SK-N-SH (cell line): ENCODE measurements around the gene AGAP1. TPM values are rescaled to one million over a fixed set of nuclear protein-coding genes. Genes with fewer than 3 reads are reported as not detected.

Experiments
- CTCF ChIA-PET: fragments of 300-600, 350-600 bp; formaldehyde crosslinking; extraction: SDS; loops from one replicate; lab custom pipeline; 2021; lab: Yijun Ruan, JAX
- POLR2A ChIA-PET: fragments of 350-600 bp; sonication (Branson Sonifier 250); formaldehyde crosslinking; extraction: SDS; loops from one replicate; lab custom pipeline; 2020; ENCODE audit warnings: antibody characterized with exemption, inconsistent platforms; lab: Yijun Ruan, JAX
- DNase-seq: peaks from one replicate; pipeline ENCODE4 v3.0.0; 2012
- H2AFZ ChIP-seq: fragments of 200-600 bp; sonication (generic); 2 replicates; pipeline ENCODE4 v1.8.1; 2016; ENCODE audit warnings: antibody characterized with exemption, mild to moderate bottlenecking, low read depth
- H3F3A ChIP-seq: fragments of 200-600 bp; sonication (generic); replicated peaks from 2 replicates; pipeline ENCODE3; 2016; ENCODE audit warnings: antibody characterized with exemption, mild to moderate bottlenecking; ENCODE audit not compliant: insufficient read depth
- H3K27ac ChIP-seq, 2 experiments: fragments of 200-500 bp in 1 of 2; fragments of 200-600 bp in 1 of 2; sonication (Bioruptor generic) in 1 of 2; sonication (generic), shearing (Covaris generic) in 1 of 2; 2 replicates each; pipeline versions ENCODE4 v1.5.1 to v1.6.1; 2014 to 2016; ENCODE audit warnings: low read depth in 2 of 2, inconsistent platforms in 1 of 2, low read length in 1 of 2, mild to moderate bottlenecking in 1 of 2, mixed read lengths in 1 of 2
- H3K27me3 ChIP-seq: fragments of 200-600 bp; sonication (generic), shearing (Covaris generic); 2 replicates; pipeline ENCODE4 v1.6.1; 2016; ENCODE audit warnings: mixed run types; ENCODE audit not compliant: insufficient read depth
- H3K36me3 ChIP-seq, 2 experiments: fragments of 200-500 bp in 1 of 2; fragments of 200-600 bp in 1 of 2; sonication (Bioruptor generic) in 1 of 2; sonication (generic) in 1 of 2; replicated peaks in 1 of 2; 2 replicates each; pipeline versions ENCODE3 to v1.5.1; 2014 to 2016; ENCODE audit warnings: low read length in 1 of 2, mild to moderate bottlenecking in 1 of 2; ENCODE audit not compliant: insufficient read depth in 2 of 2, control insufficient read depth in 1 of 2
- H3K4me1 ChIP-seq, 2 experiments: fragments of 200-500 bp in 1 of 2; fragments of 200-600 bp in 1 of 2; sonication (Bioruptor generic) in 1 of 2; sonication (generic), shearing (Covaris generic) in 1 of 2; 2 replicates each; pipeline versions ENCODE4 v1.5.1 to v1.6.1; 2014 to 2016; ENCODE audit warnings: low read depth in 1 of 2, low read length in 1 of 2, mixed run types in 1 of 2; ENCODE audit not compliant: insufficient read depth in 2 of 2, control insufficient read depth in 1 of 2
- H3K4me2 ChIP-seq: fragments of 200-600 bp; sonication (generic), shearing (Covaris generic); 2 replicates; pipeline ENCODE4 v1.6.1; 2017; ENCODE audit warnings: mixed run types
- H3K4me3 ChIP-seq, 2 experiments: fragments of 200-500 bp in 1 of 2; fragments of 200-600 bp in 1 of 2; sonication (Bioruptor generic) in 1 of 2; sonication (generic), shearing (Covaris generic) in 1 of 2; 2 replicates each; pipeline versions ENCODE4 v1.5.1 to v1.8.1; 2014 to 2016; ENCODE audit warnings: low read depth in 2 of 2, inconsistent platforms in 1 of 2, low read length in 1 of 2, mild to moderate bottlenecking in 1 of 2, mixed read lengths in 1 of 2, moderate library complexity in 1 of 2
- H3K79me2 ChIP-seq: fragments of 200-600 bp; sonication (generic); 2 replicates; pipeline ENCODE4 v1.8.1; 2017; ENCODE audit warnings: mild to moderate bottlenecking; ENCODE audit not compliant: insufficient read depth
- H3K9ac ChIP-seq: fragments of 200-600 bp; sonication (generic); 2 replicates; pipeline ENCODE4 v1.6.1; 2017; ENCODE audit warnings: mixed run types
- H3K9me2 ChIP-seq: fragments of 200-600 bp; sonication (generic); 2 replicates; pipeline ENCODE4 v1.6.1; 2017; ENCODE audit warnings: mixed run types
- H3K9me3 ChIP-seq: fragments of 200-600 bp; sonication (generic); 2 replicates; pipeline ENCODE4 v1.6.1; 2017; ENCODE audit warnings: mixed run types, mild to moderate bottlenecking, moderate library complexity
- H4K20me1 ChIP-seq: fragments of 200-600 bp; sonication (generic); 2 replicates; pipeline ENCODE4 v1.6.1; 2017; ENCODE audit warnings: mild to moderate bottlenecking, mixed run types; ENCODE audit not compliant: insufficient read depth
- ELF1 ChIP-seq: IDR thresholded peaks from 2 replicates; pipeline ENCODE4 v1.4.0; 2012
- EP300 ChIP-seq, 2 experiments: IDR thresholded peaks; 2 replicates each; pipeline versions ENCODE4 v1.4.0 to v1.6.1; 2012; ENCODE audit warnings: borderline replicate concordance in 1 of 2, low read depth in 1 of 2, low read length in 1 of 2
- EZH2phosphoT487 ChIP-seq: fragments of 200-600 bp; sonication (generic); IDR thresholded peaks from 2 replicates; pipeline ENCODE4 v1.6.1; 2017; ENCODE audit warnings: low read depth, mixed run types, mild to moderate bottlenecking, antibody characterized with exemption, moderate library complexity, borderline replicate concordance
- FOSL2 ChIP-seq: IDR thresholded peaks from 2 replicates; pipeline ENCODE4 v1.4.0; 2012; ENCODE audit warnings: low read depth, mild to moderate bottlenecking, moderate library complexity, borderline replicate concordance
- JUND ChIP-seq: IDR thresholded peaks from 2 replicates; pipeline ENCODE4 v1.4.0; 2012
- MXI1 ChIP-seq: IDR thresholded peaks from 2 replicates; pipeline ENCODE4 v1.6.1; 2012; ENCODE audit warnings: mild to moderate bottlenecking, low read depth, low read length, improper control_type of control experiment
- NRF1 ChIP-seq: IDR thresholded peaks from 2 replicates; pipeline ENCODE4 v1.6.1; 2012; ENCODE audit warnings: low read depth, mild to moderate bottlenecking, low read length
- POLR2AphosphoS5 ChIP-seq: IDR thresholded peaks from 2 replicates; pipeline ENCODE4 v1.6.1; 2012; ENCODE audit warnings: low read depth, low read length
- RAD21 ChIP-seq: IDR thresholded peaks from 2 replicates; pipeline ENCODE4 v1.6.1; 2012; ENCODE audit warnings: mild to moderate bottlenecking, low read length
- RCOR1 ChIP-seq: fragments of 150-350 bp; IDR thresholded peaks from 2 replicates; pipeline ENCODE4 v1.6.1; 2017; ENCODE audit warnings: antibody characterized with exemption, low read length
- RFX5 ChIP-seq: IDR thresholded peaks from 2 replicates; pipeline ENCODE4 v1.6.1; 2012; ENCODE audit warnings: mild to moderate bottlenecking, improper control_type of control experiment, low read length
- RXRA ChIP-seq: IDR thresholded peaks from 2 replicates; pipeline ENCODE4 v1.4.0; 2012; ENCODE audit warnings: low read depth, mild to moderate bottlenecking, borderline replicate concordance
- SIN3A ChIP-seq: IDR thresholded peaks from 2 replicates; pipeline ENCODE4 v1.6.1; 2012; ENCODE audit warnings: low read depth, mild to moderate bottlenecking, low read length, moderate library complexity, borderline replicate concordance
- TAF1 ChIP-seq: IDR thresholded peaks from 2 replicates; pipeline ENCODE4 v1.6.1; 2012; ENCODE audit warnings: low read depth, mild to moderate bottlenecking, low read length, moderate library complexity, borderline replicate concordance
- TEAD4 ChIP-seq: IDR thresholded peaks from 2 replicates; pipeline ENCODE4 v1.4.0; 2012; ENCODE audit warnings: mild to moderate bottlenecking, borderline replicate concordance; ENCODE audit not compliant: insufficient read depth
- USF1 ChIP-seq: IDR thresholded peaks from 2 replicates; pipeline ENCODE4 v1.4.0; 2012; ENCODE audit warnings: low read depth, borderline replicate concordance
- YY1 ChIP-seq: IDR thresholded peaks from 2 replicates; pipeline ENCODE4 v1.4.0; 2012; ENCODE audit warnings: low read depth, mild to moderate bottlenecking
- WGBS: methylation state at CpG from one replicate; pipeline ENCODE4 v1.1.6; 2017; ENCODE audit warnings: low lambda C conversion rate; 5-methylcytosine and 5-hydroxymethylcytosine counted together
- polyA plus RNA-seq, 3 experiments: library from polyadenylated mRNA; depleted of rRNA; stranded (reverse); fragments of >200 nt; gene quantifications; 2 replicates each; pipeline ENCODE4 v1.2.3, GENCODE V29; 2012
- TF ChIP-seq, protein P1 (sequence below): IDR thresholded peaks from 2 replicates; pipeline ENCODE4 v1.4.0; 2012; ENCODE audit warnings: low read depth
- TF ChIP-seq, protein P2 (sequence below): IDR thresholded peaks from 2 replicates; pipeline ENCODE4 v1.4.0; 2012; ENCODE audit warnings: low read depth, borderline replicate concordance

AGAP1 gene
- polyA plus RNA-seq, 1 of the 3 experiments (the other 2 are of a cell fraction), result 8.8 TPM

DNA sequence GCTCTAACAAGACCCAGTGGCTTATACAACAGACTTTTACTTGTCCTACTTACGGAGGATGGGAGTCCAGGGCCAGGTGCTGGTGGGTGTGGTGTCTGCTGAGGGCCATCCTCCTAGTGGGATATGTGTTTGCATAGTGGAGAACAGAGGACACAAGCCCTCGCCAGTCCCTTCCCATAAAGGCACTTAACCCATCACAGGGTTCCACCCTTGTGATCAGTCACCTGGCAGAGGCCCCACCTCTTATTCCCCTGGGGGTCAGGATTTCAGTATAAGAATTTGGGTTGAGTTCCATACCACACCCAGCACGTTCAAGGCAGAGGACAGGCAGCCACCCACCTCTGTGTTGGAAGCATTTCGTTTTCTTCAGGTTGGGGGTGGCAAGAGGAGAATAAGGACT lies 259.0 kb downstream of the AGAP1 start:
- no peaks in the 10 kb centered on the region for H3F3A ChIP-seq
- H3K4me3 ChIP-seq, result no peak overlapping the region
- H3K36me3 ChIP-seq, result peaks cover 0 to 13% of the 10 kb centered on the region in 2 experiments
- DNase-seq, result no peak
- H3K27me3 ChIP-seq, result no peaks in the 10 kb centered on the region
- H3K9me3 ChIP-seq, result no peaks in the 10 kb centered on the region
- no peak overlapping the region for H3K4me2 ChIP-seq
- POLR2A ChIA-PET, result no interaction called here
- no peaks in the 10 kb centered on the region for H3K9me2 ChIP-seq
- H3K9ac ChIP-seq, result no peak overlapping the region
- 85% methylated on average over 4 of the region's 4 CpGs for WGBS
- no peak overlapping the region for H3K27ac ChIP-seq
- no peaks in the 10 kb centered on the region for H3K79me2 ChIP-seq
- TF ChIP-seq NRF1 (no peak), TAF1 (no peak), ELF1 (no peak), POLR2AphosphoS5 (no peak), RAD21 (no peak)
- H2AFZ ChIP-seq, result no peak overlapping the region
- peaks cover 0 to under 1% of the 10 kb centered on the region in 2 experiments; a peak in 1 of 4 replicates for H3K4me1 ChIP-seq
- CTCF ChIA-PET, result interaction anchor here (1.1 to 1.5 kb wide), 2 partner anchors 27 to 158 kb away, joined by 3 to 5 read pairs; no protein-coding TSS in a partner anchor
- no peaks in the 10 kb centered on the region for H4K20me1 ChIP-seq

GRCh38 chr2:235754357-235755207 lies 260.7 kb downstream of the AGAP1 start:
- Histone ChIP-seq H3F3A (no peaks in the 10 kb centered on the region), H3K27ac (no peak overlapping the region), H3K27me3 (no peaks in the 10 kb centered on the region), H3K4me3 (no peak overlapping the region), H3K9me3 (no peaks in the 10 kb centered on the region), H3K79me2 (no peaks in the 10 kb centered on the region), H3K4me2 (no peak overlapping the region), H2AFZ (no peak overlapping the region), H3K4me1 (no peaks in the 10 kb centered on the region; a peak in 1 of 4 replicates), H3K36me3 (peaks cover 0 to 13% of the 10 kb centered on the region in 2 experiments), H3K9me2 (no peaks in the 10 kb centered on the region), H4K20me1 (no peaks in the 10 kb centered on the region), H3K9ac (no peak overlapping the region)
- CTCF ChIA-PET, result interaction anchor here (0.7 to 4.2 kb wide), 8 partner anchors 8 to 424 kb away, joined by 3 to 27 read pairs (median 7); no protein-coding TSS in a partner anchor
- 94% methylated on average over 9 of the region's 21 CpGs for WGBS
- POLR2A ChIA-PET, result no interaction called here
- no peak for TF ChIP-seq USF1
- TF ChIP-seq, all 33 proteins: peak for 0
- DNase-seq, result no peak

DNA sequence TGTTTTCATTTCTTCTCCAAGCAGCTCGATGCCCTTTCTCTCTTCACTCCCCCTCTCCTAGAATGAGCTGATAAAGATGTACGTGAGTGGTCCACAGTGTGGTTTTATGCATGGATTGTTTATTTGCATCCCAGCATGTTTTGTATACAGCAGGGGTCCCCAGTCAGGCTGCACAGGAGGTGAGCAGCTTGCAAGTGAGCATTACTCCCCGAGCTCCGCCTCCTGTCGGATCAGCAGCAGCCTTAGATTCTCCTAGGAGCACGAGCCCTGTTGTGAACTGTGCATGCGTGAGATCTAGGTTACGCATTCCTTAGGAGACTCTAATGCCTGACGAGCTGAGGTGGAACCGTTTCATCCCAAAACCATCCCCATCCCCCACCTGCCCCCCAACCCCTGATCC lies 262.6 kb downstream of the AGAP1 start:
- Histone ChIP-seq H3K27me3 (no peaks in the 10 kb centered on the region), H2AFZ (no peak overlapping the region), H3K4me1 (no peaks in the 10 kb centered on the region; a peak in 1 of 4 replicates), H3F3A (peaks cover 3% of the 10 kb centered on the region), H3K4me3 (no peak overlapping the region), H3K9me2 (no peaks in the 10 kb centered on the region), H3K79me2 (no peaks in the 10 kb centered on the region), H3K9me3 (no peaks in the 10 kb centered on the region), H3K27ac (no peak overlapping the region), H3K4me2 (no peak overlapping the region), H4K20me1 (no peaks in the 10 kb centered on the region), H3K36me3 (peaks cover 0 to 2% of the 10 kb centered on the region in 2 experiments), H3K9ac (no peak overlapping the region)
- WGBS, result 94% methylated on average over 10 of the region's 10 CpGs
- no peak for DNase-seq
- CTCF ChIA-PET, result interaction anchor here (0.8 to 10.9 kb wide), 7 partner anchors 9 to 424 kb away, joined by 4 to 163 read pairs (median 12); no protein-coding TSS in a partner anchor
- POLR2A ChIA-PET, result no interaction called here
- TF ChIP-seq POLR2AphosphoS5 (no peak), EZH2phosphoT487 (no peak), TEAD4 (no peak), MXI1 (no peak), RXRA (no peak), RFX5 (no peak), FOSL2 (no peak), RCOR1 (no peak), JUND (no peak), EP300 (IDR thresholded peaks at IDR 0.05; ENCODE audit: borderline replicate concordance in 1 of 2, low read depth in 1 of 2, low read length in 1 of 2) (no peak), YY1 (no peak), SIN3A (no peak)
- TF ChIP-seq, protein P1, sequence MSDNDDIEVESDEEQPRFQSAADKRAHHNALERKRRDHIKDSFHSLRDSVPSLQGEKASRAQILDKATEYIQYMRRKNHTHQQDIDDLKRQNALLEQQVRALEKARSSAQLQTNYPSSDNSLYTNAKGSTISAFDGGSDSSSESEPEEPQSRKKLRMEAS, result no peak
- TF ChIP-seq, protein P2, sequence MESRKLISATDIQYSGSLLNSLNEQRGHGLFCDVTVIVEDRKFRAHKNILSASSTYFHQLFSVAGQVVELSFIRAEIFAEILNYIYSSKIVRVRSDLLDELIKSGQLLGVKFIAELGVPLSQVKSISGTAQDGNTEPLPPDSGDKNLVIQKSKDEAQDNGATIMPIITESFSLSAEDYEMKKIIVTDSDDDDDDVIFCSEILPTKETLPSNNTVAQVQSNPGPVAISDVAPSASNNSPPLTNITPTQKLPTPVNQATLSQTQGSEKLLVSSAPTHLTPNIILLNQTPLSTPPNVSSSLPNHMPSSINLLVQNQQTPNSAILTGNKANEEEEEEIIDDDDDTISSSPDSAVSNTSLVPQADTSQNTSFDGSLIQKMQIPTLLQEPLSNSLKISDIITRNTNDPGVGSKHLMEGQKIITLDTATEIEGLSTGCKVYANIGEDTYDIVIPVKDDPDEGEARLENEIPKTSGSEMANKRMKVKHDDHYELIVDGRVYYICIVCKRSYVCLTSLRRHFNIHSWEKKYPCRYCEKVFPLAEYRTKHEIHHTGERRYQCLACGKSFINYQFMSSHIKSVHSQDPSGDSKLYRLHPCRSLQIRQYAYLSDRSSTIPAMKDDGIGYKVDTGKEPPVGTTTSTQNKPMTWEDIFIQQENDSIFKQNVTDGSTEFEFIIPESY, result no peak
